Subcutaneous abdominal adipose tissue (tissue), 5 donors: ENCODE measurements around the gene CAPZB.

Source experiments
- H3K27ac ChIP-seq: one replicate; pipeline ENCODE4 v1.7.0; 2013; ENCODE audit warnings: low read depth, mild to moderate bottlenecking, inconsistent platforms, low read length, moderate library complexity
- H3K27me3 ChIP-seq, 5 donors: one replicate each; pipeline ENCODE4 v1.7.0; 2013; ENCODE audit warnings: low read length in 5 of 5, inconsistent platforms in 1 of 5; ENCODE audit not compliant: control insufficient read depth in 5 of 5, insufficient read depth in 4 of 5
- H3K36me3 ChIP-seq, 5 donors: one replicate each; pipeline ENCODE4 v1.7.0; 2013; ENCODE audit warnings: low read length in 5 of 5; ENCODE audit not compliant: control insufficient read depth in 5 of 5, insufficient read depth in 5 of 5
- H3K4me1 ChIP-seq, 5 donors: one replicate each; pipeline ENCODE4 v1.7.0; 2013; ENCODE audit warnings: low read length in 5 of 5, mild to moderate bottlenecking in 3 of 5, moderate library complexity in 1 of 5; ENCODE audit not compliant: control insufficient read depth in 5 of 5, insufficient read depth in 5 of 5
- H3K4me3 ChIP-seq, 5 donors: one replicate each; pipeline ENCODE4 v1.7.0; 2013; ENCODE audit warnings: low read length in 5 of 5, low read depth in 1 of 5
- H3K9ac ChIP-seq, 5 donors: one replicate each; pipeline ENCODE4 v1.7.0; 2013; ENCODE audit warnings: low read length in 5 of 5, mild to moderate bottlenecking in 4 of 5, moderate library complexity in 3 of 5
- H3K9me3 ChIP-seq, 5 donors: one replicate each; pipeline ENCODE4 v1.7.0; 2013; ENCODE audit warnings: low read length in 5 of 5; ENCODE audit not compliant: control insufficient read depth in 5 of 5
- donor health status: healthy.
- donor health status: healthy.
- donor health status: healthy.
- donor health status: healthy.
- donor health status: healthy.

Gene CAPZB

DNA sequence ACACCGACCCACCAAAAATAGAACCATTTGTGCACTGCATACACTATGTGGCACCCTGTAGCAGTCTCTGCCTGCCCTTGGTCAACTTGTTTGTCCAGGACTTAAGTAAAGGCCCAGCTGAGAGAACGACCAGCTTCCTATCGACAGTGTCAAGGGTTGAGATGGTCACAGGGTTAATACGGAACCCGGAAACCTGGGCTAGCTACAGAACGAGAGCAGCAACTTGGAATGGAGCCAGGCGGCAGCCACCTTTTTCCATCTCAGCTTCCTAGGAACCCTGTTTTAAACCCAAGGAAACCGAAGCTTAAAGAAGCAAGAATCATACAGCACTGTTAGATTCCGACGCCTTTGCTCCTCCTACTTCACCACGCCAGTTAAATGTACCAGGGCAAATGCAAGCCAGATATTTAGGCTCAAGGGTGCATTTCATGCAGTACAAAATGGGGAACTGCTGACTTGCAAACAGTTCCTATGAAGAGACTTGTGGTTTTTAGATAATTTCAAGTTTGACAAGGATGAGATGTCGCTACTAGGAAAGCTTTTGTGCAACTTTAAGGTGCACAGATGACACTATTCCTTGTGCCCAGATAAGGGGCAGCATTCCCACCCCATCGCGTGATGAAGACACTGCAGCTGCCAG, 137.7 kb downstream of the CAPZB start:
- Histone ChIP-seq H3K27me3 (no peaks in the 10 kb centered on the region), H3K36me3 (peaks cover 0 to 72% (median 64%) of the 10 kb centered on the region in 5 donors), H3K9me3 (no peaks in the 10 kb centered on the region), H3K27ac (no peak overlapping the region), H3K4me3 (no peak overlapping the region), H3K9ac (no peak overlapping the region), H3K4me1 (peaks cover 0 to 15% (median 0%) of the 10 kb centered on the region in 5 donors)

DNA sequence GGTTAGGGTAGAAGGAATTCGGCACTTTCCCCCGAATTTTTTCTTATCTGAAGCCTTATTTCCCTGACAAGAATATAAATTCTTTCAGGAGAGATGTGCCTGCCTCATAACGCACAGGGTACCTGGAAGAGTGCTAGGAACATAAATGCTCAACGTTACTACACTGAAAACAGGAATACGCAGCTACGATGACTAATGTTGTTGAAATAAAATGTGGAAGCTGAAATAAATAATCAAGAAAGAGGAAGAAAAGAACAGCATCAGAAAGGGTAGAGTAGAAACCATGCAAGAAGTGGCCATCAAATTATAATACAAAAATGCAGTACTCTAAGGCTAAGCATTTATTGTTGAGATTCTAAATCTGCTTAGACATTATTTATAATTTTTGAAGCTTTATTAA, 139.3 kb downstream of the CAPZB start:
- Histone ChIP-seq H3K4me1 (peaks cover 0 to 29% (median 13%) of the 10 kb centered on the region in 5 donors), H3K9ac (no peak overlapping the region), H3K27me3 (no peaks in the 10 kb centered on the region), H3K36me3 (peaks cover 0 to 69% (median 60%) of the 10 kb centered on the region in 5 donors), H3K9me3 (no peaks in the 10 kb centered on the region), H3K4me3 (no peak overlapping the region), H3K27ac (no peak overlapping the region)

DNA sequence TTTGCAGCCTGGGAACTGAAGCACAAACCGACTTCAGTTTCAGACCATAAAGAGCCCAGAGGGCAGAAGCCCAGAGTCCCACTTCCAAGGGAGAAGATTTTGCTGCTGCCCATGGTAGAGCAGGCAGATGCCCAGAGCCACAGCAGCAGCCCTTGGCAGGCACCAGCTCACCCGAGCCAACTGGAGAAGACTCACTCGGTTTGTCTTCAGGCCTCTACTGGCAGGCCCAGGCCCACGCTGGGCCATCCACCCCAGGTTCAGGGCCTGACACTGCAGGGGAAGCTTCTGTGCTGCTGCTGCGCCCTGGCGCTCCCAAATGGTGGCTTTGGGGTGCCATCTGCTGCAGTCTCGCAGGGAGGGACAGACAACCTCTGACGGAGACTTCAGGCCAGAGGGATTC, 139.9 kb downstream of the CAPZB start:
- H3K9ac ChIP-seq: no peak overlapping the region
- H3K4me1 ChIP-seq: peaks cover 0 to 29% (median 13%) of the 10 kb centered on the region in 5 donors
- H3K4me3 ChIP-seq: no peak overlapping the region
- H3K36me3 ChIP-seq: peaks cover 0 to 70% (median 60%) of the 10 kb centered on the region in 5 donors
- no peaks in the 10 kb centered on the region for H3K27me3 ChIP-seq
- no peaks in the 10 kb centered on the region for H3K9me3 ChIP-seq
- no peak overlapping the region for H3K27ac ChIP-seq

GRCh38 chr1:19344831-19345230, 140.5 kb downstream of the CAPZB start:
- peaks cover 0 to 29% (median 13%) of the 10 kb centered on the region in 5 donors for H3K4me1 ChIP-seq

DNA sequence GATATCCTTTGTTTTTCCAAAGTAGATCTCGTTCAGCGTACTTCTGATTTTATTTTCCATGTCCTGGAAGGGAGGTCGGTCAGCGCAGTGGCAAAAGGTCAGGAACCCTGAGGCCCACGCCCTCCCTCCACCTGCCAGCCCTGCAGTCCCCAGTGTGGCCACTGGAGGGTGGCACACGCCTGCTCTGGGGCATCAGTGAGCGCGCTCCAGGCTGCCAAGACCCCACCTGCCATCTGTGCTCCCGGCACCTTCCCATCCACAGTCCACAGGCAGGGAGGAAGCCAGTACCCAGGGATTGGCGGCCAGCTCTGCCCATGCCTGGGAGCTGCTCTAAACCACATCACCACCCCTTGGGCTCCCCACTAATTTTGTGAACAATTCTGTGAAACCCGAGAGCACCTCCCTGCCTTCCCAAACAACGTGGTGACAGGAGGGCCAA, 140.9 kb downstream of the CAPZB start:
- Histone ChIP-seq H3K9ac (no peak overlapping the region), H3K4me1 (peaks cover 0 to 29% (median 13%) of the 10 kb centered on the region in 5 donors), H3K4me3 (no peak overlapping the region), H3K36me3 (peaks cover 0 to 70% (median 57%) of the 10 kb centered on the region in 5 donors), H3K27me3 (no peaks in the 10 kb centered on the region), H3K27ac (no peak overlapping the region), H3K9me3 (no peaks in the 10 kb centered on the region)

More at GRCh38 chr1:19344831-19345230, 140.5 kb downstream of the CAPZB start:
- Histone ChIP-seq H3K36me3 (peaks cover 0 to 70% (median 57%) of the 10 kb centered on the region in 5 donors), H3K27ac (no peak overlapping the region), H3K9me3 (no peaks in the 10 kb centered on the region), H3K9ac (no peak overlapping the region), H3K27me3 (no peaks in the 10 kb centered on the region), H3K4me3 (no peak overlapping the region)

DNA sequence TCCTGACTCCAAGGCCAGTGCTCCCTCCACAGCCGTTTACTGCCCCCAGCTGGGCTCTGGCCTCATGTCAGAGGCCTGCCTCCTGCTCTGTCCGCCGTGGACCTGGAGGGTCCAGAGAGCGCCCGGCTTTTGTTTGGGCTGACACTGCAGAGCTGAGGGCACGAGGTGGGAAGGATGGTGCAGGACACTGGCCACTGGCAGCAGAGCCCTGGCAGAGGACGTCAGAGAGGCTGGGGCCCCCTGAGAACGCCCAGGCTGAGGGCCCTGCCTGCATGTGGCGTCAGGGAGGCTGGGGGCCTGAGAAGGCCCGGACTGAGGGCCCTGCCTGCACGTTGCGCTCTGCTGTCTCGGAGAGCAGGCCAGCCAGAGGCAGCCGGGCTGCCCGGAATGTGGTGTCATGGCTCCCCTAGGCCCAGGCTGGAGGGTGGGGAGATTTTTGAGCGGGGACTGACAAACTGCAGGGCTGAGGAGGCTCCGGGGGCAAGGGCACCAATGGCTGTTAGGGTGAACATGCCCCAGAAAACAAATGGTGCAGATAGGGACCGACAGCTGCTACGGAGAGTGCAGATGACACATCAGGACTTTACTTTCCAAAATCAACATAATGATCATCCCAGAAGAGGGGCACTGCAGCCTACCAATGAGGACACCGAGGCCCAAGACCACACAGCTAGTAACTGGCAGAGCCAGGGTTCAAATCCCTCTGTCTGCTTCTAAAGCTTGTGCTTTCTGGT, 141.6 kb downstream of the CAPZB start:
- H3K4me3 ChIP-seq: no peak overlapping the region
- peaks cover 0 to 29% (median 13%) of the 10 kb centered on the region in 5 donors for H3K4me1 ChIP-seq
- peaks cover 0 to 68% (median 55%) of the 10 kb centered on the region in 5 donors for H3K36me3 ChIP-seq
- no peak overlapping the region for H3K9ac ChIP-seq
- H3K27me3 ChIP-seq: no peaks in the 10 kb centered on the region
- H3K27ac ChIP-seq: no peak overlapping the region
- no peaks in the 10 kb centered on the region for H3K9me3 ChIP-seq

- Histone ChIP-seq H3K9ac (no peak overlapping the region), H3K4me3 (no peak overlapping the region), H3K9me3 (no peaks in the 10 kb centered on the region), H3K4me1 (peaks cover 0 to 29% (median 13%) of the 10 kb centered on the region in 5 donors), H3K27ac (no peak overlapping the region), H3K36me3 (peaks cover 0 to 73% (median 54%) of the 10 kb centered on the region in 5 donors), H3K27me3 (no peaks in the 10 kb centered on the region)
These were observed 142.3 kb downstream of the CAPZB start for GRCh38 chr1:19342894-19343616.

DNA sequence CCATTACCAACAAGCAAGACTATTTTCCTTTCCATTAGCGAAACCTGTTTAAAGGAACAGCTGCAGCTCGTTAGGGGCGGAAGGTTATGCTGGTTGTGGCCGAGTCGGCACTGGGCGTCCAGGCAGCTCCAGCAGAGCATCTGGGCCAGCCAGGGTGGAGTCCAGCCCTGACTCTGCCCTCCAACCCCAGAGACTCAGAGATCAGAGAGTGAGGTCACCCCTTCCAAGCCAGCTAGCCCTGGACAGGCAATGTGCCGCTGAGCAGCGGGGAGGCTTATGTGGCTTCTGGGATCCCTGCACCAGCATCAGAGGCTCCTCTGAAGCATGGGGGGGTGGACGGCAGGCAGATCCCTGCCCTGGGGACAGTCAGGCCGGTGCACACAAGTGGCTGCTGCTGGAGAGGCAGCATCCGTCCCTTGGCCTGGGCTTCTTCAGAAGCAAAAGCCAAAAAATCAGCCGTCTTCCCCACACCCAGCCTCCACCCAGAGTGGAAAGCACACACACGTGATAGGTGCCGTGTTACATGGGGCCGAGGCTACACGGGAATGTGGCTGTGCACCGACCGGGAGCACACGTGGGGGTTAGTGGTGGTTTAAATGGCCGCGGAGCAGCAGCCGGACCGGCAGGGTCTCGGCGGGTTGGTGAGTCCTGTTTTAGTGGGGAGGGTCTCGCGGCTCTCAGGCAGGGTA, 143.1 kb downstream of the CAPZB start:
- Histone ChIP-seq H3K9ac (no peak overlapping the region), H3K27ac (no peak overlapping the region), H3K36me3 (peaks cover 0 to 81% (median 58%) of the 10 kb centered on the region in 5 donors)

DNA sequence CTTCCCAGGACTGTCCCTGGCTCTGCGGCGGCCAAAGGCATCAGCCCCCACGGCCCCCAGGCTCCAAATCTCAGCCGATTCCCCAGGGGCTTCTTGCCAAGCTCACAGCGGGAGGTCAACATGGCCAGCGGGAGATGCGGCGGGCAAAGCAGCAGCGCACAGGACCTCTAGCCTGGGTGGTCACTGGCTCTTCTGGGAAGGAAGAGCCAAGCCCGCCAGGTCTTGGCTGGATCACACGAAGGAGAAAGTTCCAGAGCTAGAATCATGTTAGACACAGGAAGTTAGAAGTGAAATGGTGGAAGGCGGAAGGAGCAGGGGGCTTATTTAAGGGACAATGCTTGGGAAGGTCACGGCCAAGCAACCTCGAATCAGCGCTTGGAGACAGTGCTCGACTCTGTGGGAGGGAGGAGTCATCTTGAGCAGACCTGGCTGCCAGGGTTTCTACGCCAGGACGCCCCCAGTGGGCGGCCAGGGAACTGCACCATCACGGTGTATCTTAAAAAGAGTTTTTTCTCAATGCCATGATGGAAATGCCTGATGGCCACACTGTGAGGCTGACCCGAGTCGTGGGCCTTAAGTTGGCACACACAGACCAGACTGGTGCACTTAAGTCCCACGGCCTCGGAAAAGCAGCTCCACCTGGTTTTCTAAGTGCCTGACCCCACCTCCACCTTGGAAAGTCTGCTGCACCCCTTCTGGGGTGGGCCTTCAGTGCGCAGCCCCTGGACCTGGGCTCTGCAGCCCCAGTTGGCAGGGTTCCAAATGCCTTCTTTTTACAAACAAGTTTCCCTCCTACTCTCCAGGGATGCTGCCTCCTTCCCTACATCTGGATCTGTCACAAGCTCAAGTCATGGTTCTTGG, 143.9 kb downstream of the CAPZB start:
- Histone ChIP-seq H3K27ac (no peak overlapping the region), H3K9ac (no peak overlapping the region), H3K27me3 (no peaks in the 10 kb centered on the region), H3K4me1 (peaks cover 0 to 22% (median 13%) of the 10 kb centered on the region in 5 donors), H3K36me3 (peaks cover 0 to 86% (median 58%) of the 10 kb centered on the region in 5 donors), H3K9me3 (no peaks in the 10 kb centered on the region), H3K4me3 (no peak overlapping the region)

More for the DNA sequence above, 143.1 kb downstream of the CAPZB start:
- H3K4me3 ChIP-seq: no peak overlapping the region
- no peaks in the 10 kb centered on the region for H3K27me3 ChIP-seq
- H3K4me1 ChIP-seq: peaks cover 0 to 22% (median 13%) of the 10 kb centered on the region in 5 donors
- no peaks in the 10 kb centered on the region for H3K9me3 ChIP-seq
